ENCODE data around the gene OR4N5.
"Not testable (repeated sequence)": the region's sequence is repeated elsewhere in the genome, so short reads cannot be mapped to it uniquely, and the experiment has no call there.

OR4N5 gene, protein sequence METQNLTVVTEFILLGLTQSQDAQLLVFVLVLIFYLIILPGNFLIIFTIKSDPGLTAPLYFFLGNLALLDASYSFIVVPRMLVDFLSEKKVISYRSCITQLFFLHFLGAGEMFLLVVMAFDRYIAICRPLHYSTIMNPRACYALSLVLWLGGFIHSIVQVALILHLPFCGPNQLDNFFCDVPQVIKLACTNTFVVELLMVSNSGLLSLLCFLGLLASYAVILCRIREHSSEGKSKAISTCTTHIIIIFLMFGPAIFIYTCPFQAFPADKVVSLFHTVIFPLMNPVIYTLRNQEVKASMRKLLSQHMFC

DNA sequence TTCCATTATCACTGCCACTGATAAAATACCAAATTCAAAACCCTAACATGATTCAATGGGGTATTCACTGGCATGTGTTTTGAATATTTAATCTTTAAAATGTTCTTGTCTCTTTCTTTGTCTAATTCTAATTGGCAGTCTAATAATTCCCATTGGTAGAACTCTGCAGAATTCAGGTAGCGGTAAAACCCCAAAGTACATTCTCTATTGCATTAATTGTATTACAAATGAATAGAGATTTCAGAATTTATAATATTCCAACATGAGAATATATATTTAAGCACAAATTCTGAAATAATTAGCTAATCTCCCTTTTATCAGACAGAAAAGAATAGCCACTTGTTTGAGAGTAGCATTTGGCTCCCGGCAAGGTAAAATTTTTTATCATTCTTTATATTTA, at the start of gene OR4N5:
TSS of gene OR4N5 (plus strand) at position 301 of the 400 bp plus-strand sequence. CDS start 4,916 bp downstream, outside the sequence.
- no peak for DNase-seq

DNA sequence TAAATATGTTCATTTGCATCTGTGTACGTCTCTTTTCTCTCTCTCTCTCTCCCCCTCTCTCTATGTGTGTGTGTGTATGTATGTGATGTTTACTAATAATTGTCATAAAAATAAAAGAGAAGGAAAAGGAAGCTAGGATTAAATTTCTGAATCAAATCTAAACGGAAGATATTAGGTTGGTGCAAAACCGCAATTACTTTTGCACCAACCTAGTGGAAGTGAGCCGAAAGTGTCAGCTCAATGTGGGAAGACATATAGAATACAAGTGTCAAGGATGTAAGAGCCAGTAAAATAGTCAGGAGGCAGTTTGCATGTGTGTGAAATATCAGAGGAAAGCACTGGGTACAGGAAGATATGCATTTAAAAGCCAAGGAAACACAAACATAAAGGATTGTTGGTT, 46.6 kb upstream of the OR4N5 start:
- no peak for DNase-seq

DNA sequence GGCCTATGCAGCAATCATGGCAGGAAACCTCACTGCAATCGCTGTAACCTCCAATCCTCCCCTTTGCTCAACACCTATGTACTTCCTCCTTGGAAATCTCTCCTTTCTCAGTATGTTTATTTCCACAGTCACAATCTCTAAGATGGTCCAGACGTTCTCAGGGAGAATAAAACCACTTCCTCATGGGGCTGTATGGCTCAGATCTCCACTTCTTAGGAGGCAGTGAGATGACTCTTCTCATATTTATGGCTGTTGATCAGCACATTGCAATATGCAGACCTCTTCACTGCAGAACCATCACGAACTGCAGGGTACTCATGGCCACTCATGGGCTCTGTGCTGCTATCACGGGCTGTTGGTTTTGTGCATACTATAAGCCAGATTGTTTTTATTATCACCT, 45.2 kb upstream of the OR4N5 start:
- no peak for DNase-seq

DNA sequence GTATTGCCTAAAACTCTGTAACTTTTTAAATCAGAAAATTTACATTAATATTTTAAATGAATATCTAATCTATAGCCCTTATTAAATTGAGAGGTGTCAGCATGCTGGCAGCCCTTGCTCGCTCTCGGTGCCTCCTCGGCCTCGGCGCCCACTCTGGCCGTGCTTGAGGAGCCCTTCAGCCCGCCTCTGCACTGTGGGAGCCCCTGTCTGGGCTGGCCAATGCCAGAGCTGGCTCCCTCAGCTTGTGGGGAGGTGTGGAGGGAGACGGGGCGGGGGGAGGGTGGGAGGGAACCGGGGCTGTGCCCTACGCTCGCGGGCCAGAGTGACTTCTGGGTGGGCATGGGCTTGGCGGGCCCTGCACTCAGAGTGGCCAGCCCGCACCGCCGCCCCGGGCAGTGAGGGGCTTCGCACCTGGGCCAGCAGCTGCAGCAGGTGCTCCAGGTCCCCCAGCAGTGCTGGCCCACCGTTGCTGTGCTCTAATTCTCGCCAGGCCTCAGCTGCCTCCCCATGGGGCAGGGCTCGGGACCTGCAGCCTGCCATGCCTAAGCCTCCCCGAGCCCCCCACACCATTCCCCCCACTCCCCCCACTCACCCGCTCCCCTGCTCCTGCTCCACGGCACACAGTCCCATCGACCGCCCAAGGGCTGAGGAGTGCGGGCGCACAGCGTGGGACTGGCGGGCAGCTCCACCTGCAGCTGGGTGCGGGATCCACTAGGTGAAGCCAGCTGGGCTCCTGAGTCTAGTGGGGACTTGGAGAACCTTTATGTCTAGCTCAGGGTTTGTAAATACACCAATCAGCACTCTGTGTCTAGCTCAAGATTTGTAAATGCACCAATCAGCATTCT, 39.5 kb upstream of the OR4N5 start:
- not testable (repeated sequence) for DNase-seq

DNA sequence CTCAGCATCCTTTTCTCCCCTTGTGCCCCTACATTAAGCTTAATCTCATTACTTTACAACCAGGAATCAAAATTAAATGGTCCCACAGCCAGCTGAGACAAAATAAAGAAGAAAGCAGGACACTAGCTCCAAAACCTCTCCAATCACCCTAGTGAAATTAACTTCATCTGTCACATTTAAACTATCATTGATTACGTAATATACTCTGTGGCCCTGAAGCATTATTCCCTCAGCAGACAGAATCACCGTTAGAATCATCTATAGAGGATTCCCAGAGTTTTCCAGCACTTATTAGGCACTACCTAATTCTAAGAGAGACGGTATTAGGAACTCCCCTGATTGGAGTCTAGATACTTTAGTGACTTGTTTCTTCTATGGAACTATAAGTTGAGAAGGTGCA, 28.2 kb upstream of the OR4N5 start, which contains the start of gene OR4K17:
TSS of gene OR4K17 (plus strand) at position 302 of the 400 bp plus-strand sequence. CDS start 6,761 bp downstream, outside the sequence.
- DNase-seq: no peak

DNA sequence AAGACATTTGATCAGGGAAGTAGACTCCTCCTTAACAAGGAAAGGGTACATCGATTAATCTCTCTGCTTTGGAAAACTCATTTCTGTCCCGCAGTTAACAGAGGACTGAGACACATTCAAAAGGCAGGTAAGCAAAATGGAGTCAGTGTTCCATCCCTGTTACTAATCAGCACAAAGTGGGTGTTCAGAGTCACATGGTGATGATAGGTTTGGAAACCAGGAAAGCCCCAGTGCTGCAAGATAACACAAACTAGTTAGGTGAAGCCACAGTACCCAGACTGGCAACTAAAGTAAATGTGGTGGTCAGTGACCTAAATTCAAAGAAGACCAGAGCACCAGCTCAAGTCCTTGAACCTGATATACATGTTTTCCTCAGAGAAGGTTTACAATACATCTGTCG, 26.3 kb upstream of the OR4N5 start:
- DNase-seq: no peak

DNA sequence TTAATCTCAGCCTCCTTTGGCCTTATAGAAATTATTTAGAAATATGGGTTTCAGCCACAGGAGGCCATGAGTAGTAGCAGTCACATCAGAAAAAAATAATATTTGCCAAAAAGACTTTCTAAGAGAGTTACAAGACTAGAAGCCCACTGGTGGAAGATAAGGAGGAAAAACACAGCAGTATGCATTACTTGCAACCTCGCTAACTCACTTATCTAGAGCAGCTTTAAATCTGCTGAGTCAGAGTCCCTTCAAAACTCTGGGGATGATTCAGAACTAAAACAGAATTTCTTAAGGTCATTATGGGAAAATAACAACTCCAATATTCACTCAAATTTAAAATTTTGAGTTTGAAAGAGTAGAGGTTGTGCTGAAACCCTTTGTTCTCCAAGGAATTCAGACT, 21.9 kb upstream of the OR4N5 start:
- no peak for DNase-seq

DNA sequence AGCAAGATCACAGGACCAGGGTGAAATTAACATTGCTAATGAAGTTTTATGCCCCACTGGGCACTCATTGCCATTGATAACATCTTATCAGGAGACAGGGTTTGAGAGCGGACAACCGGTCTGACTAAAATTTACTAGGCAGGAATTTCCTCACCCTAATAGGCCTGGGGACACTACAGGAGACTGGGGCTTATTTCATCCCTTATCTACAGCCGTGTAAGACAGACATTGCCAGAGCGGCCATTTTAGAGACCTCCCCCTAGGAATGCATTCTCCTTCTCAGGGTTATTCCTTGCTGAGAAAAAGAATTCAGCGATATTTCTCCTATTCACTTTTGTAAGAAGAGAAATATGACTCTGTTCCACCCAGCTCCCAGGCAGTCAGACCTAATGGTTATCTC, 19.8 kb upstream of the OR4N5 start:
- DNase-seq: no peak

DNA sequence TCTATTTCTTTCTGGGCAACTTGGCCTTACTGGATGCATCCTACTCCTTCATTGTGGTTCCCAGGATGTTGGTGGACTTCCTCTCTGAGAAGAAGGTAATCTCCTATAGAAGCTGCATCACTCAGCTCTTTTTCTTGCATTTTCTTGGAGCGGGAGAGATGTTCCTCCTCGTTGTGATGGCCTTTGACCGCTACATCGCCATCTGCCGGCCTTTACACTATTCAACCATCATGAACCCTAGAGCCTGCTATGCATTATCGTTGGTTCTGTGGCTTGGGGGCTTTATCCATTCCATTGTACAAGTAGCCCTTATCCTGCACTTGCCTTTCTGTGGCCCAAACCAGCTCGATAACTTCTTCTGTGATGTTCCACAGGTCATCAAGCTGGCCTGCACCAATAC, 5.3 kb downstream of the OR4N5 start:
- DNase-seq: no peak

DNA sequence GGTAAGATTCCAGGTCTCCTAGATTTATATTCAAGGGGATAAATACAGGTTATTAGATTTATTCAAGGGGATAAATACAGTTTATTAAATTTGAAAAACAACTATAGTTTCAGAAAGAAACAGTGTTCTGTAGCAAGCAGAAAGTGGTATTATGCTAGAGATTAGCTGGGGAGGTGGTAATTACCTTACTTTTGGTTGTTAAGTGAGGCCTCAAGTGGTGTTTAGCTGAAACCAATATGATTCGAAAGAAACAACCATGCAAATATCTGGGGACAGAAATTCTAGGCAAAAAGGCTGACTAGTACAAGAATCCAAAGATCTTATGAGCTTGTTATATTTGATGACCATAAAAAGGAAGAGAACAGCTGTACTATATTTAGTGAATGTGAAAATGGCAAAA, 6.2 kb downstream of the OR4N5 start:
- no peak for DNase-seq

DNA sequence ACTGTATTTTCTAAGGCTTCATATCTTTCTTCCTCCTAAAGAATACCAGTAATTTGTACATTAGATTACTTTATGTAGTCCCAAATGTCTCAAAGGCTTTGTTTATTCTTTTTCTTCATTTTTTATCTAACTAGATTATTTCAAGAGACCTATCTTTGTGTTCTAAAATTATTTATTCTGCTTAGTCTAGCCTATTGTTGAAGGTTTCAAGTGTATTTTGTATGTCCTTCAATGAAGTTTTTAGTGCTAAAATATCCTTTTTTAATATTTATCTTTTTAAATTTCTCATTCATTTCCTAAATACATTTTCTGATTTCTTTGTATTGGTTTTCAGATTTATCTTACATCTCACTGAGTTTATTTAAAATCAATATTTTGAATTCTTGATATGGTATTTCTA, 25.8 kb downstream of the OR4N5 start:
- DNase-seq: no peak

DNA sequence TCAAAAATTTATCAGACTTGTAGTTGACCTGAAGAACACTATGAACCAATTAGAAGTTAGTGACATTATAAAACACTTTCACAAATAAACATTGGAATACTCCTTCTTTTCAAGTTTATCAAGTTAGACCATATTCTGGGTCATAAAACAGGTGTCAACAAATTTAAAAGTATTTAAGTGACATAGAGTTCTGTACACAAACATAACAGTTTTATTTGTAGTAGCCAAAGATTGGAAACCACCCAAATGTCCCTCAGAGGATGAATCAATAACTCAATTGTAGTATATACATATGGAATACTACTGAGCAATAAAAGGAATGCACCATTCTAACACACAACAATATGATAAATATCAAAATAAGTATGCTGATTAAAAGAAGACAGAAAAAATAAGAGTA, 28.5 kb downstream of the OR4N5 start:
- no peak for DNase-seq

DNA sequence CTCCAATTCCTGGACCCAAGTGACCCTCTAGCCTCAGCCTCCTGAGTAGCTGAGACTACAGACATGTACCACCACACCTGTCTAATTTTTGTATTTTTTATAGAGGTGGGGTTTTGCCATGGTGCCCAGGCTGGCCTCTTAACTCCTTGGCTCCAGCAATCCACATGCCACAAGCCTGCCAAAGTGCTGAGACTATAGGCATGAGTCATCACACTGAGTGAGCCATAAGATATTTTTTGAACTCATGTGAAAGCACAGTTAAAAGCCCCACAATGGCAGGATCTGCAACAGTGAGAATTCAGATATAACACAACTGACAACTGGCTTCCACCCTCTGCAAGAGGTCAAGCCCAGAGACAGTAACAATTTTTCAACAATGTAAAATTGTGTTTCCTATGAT, 31.2 kb downstream of the OR4N5 start:
- not testable (repeated sequence) for DNase-seq

DNA sequence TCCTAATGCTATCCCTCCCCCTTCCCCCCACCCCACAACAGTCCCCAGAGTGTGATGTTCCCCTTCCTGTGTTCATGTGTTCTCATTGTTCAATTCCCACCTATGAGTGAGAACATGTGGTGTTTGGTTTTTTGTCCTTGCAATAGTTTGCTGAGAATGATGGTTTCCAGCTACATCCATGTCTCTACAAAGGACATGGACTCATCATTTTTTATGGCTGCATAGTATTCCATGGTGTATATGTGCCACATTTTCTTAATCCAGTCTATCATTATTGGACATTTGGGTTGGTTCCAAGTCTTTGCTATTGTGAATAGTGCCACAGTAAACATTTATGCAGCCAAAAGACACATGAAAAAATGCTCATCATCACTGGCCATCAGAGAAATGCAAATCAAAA, 35.6 kb downstream of the OR4N5 start:
- not testable (repeated sequence) for DNase-seq

DNA sequence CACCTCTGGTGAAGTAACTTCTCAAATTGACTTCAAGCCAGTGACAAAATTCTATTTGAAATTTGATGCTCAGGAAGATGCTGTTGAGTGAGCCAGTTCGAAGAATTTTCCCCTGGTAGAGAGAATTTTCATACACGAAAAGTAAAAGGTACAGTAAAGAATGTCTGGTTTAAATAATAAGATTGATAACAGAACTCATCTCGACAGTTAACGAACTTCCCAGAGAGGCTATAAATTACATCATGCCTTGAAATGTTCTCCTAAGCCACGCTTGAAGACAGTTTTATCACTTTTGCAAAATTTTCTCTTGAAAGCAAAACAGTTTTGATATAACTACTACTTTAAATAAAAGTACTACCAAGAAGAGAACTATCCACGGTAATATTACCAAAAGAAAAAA, 37.7 kb downstream of the OR4N5 start:
- no peak for DNase-seq

DNA sequence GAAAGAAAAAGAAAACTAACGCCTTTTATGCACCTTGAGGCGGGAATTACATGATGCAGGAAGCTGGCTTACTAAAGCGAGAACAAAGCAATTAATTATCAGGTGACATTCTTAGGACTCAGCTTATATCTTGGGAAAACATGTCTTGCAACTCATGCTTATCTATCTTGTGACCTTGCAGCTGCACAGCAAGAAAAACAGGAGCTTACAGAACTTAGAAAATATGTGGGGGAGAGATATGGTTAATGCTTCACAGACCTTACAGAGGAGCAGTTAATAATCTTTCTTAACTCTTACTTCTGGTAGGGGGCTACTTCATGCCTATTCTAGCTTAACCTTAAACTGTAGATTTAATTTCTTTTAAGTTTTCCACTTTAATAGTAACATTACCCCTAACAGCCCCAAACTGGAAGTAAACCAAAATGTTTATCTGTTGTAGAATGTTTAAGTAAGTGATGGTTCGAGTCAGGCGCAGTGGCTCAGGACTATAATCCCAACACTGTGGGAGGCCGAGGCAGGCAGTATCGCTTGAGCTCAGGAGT, 38.9 kb downstream of the OR4N5 start:
- no peak for DNase-seq

DNA sequence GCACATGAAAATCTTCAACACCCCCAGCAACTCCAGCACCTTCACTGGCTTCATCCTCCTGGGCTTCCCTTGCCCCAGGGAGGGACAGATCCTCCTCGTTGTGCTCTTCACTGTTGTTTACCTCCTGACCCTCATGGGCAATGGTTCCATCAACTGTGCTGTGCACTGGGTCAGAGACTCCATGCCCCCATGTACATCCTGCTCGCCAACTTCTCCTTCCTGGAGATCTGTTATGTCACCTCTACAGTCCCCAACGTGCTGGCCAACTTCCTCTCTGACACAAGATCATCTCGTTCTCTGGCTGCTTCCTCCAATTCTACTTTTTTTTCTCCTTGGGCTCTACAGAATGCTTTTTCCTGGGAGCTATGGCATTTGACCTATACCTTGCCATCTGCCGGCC, 40.6 kb downstream of the OR4N5 start:
- no peak for DNase-seq

DNA sequence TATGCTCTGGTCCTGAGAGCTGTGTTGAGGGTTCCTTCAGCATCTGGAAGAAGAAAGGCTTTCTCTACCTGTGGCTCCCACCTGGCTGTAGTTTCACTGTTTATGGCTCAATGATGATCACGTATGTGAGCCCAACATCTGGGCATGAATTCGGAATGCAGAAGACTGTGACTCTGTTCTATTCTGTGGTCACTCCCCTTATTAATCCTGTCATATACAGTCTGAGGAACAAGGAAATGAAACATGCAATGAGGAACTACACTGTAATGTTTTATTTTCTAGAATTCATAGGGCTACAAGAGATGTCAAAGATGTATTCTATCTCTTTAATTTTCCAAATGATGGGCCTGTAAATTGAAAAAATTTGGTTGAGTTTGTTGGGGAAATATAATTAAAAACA, 41.3 kb downstream of the OR4N5 start:
- no peak for DNase-seq

DNA sequence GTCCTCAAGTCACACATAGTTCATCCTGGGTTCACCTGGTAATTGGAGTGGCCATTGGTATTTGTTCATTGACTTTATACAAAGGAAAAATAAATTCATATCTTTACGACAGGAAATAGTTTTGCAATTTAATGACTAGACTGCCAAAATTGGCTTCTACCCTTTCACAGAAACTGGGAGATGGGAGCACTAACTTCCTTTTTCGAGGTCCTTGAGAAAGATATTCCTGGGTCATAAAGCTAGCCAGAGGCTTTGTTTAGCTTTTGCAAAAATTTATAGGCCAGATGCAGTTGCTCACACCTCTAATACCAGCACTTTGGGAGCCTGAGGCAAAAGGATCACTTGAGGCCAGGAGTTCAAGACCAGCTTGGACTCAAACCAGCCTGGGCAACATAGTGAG, 41.9 kb downstream of the OR4N5 start:
- no peak for DNase-seq

DNA sequence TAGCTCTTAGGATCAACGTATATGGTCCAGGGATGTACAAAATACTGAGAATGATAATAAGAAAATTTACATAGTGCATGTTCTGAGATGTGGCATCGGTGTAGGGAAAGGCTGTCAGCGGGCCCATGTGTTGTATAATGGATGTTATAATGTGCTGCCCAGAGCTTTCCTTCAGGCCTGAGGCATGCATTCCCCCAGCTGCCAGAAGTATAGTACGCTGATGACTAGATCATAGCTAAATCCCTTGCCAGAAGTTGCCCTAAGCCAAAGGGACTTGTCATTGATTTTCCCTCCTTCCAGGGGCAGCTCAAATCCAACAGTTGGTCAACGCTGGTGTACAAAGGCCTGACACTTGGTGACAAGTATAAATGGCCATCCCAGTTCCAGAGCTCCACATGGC, 45.6 kb downstream of the OR4N5 start:
- no peak for DNase-seq

DNA sequence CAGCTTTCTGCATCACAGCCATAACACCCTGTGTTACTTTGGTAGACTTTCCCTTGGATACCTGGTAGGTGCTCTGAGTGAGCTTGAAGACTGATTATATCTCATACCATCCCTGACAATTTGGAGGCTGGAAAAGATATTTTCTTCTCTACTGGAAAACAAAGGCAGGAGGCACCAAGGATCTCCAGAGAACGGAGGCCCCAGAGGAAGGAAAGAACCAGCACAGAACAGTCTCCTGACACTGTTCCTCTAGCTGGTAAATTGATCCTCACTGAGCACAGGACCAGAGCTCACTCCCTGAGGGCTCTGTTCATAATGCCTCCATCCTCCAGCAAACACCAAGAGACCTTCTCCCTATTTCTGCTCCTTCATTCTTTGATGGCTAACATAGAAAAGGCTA, 52.0 kb downstream of the OR4N5 start, which contains the start of gene OR11G2:
TSS of gene OR11G2 (plus strand) at position 301 of the 400 bp plus-strand sequence. CDS start 6,542 bp downstream, outside the sequence.
- DNase-seq: no peak

DNA sequence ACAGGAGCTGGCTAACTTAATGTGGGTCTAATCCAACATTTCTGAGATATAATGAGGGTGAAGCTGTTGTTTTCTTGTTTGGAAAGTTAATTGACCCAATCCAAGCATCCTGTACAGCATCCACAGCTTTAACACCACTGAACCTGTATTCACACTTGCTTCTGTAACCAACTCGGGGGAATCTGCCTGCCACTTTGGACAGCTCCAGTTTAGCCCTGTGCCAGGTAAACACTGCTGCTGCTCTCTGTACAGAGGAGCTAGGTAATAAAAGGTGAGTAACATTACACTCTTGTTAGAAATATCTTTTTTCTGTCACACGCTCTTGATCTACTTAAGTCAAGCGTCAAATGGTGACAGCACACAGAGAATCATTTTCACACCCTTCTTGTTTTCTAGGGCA, 52.8 kb downstream of the OR4N5 start:
- DNase-seq: no peak

DNA sequence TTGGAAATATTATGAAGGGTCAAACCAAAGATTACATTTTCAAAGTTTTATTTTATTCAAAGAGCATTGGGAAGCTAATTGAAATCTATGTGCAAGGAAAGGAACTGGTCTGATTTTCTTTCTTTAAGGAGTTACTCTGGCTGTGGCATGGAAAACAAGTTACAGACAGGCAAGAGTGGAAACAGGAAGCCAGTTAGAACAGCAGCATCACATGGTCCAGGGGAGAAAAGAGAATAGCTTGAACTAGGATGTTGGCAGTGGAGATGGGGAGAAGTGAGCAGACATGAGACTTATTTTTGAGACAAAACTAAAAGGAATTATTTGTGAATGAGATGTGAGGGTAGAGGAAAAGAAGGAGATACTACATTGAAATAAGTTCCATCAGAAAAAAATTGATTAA, 55.5 kb downstream of the OR4N5 start:
- no peak for DNase-seq

All from NCI-H2227 treated with DMSO at 0.1 percent for 48 hours (cell line).